GM19395 (cell line): Measurements from ENCODE around the gene COMMD2.

Source experiments
- ATAC-seq: cut with Tn5 transposase; IDR thresholded peaks from one replicate; pipeline ENCODE4 v1.9.1; 2021; ENCODE audit warnings: mild to moderate bottlenecking, moderate library complexity; ENCODE audit not compliant: unreplicated experiment

Gene COMMD2

GRCh38 chr3:149705416-149705815 lies 46.9 kb downstream of the COMMD2 start:
- ATAC-seq, result no peak

GRCh38 chr3:149703466-149703865 lies 48.8 kb downstream of the COMMD2 start:
- no peak for ATAC-seq

DNA sequence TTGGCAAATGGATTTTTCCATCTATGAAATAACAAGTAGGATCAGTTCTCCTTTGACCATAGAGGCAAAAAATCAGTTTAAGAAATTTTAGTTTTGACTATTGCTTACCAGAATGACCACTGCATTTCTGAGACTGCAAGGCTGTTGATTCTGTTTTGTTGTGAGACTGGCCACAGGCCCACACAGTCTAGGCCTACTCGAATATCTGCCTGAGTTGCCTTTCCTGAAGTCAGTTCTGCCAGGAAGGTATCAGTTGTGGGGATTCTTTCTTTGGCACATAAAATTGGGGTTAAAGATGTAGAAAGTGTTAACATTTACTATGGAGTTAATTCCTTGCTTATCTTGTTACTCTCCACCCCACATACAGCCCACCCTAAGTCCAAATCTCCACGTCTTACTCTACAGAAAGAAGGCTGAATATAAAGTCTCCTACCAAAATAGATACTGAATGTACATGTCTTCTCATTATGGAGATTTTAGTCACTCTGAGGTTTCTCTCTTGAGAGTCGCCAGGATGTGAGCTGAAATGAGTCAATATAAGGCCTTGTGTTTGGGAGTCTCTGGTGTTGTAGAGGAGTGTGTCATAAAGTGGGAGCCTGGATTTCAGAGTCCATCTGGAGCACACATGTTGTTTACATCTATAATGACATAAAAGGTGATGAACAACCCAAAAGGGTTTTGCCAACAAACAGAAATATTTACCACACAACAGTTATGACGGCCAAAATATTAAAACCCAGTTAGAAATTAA lies 49.4 kb downstream of the COMMD2 start:
- ATAC-seq, result no peak

DNA sequence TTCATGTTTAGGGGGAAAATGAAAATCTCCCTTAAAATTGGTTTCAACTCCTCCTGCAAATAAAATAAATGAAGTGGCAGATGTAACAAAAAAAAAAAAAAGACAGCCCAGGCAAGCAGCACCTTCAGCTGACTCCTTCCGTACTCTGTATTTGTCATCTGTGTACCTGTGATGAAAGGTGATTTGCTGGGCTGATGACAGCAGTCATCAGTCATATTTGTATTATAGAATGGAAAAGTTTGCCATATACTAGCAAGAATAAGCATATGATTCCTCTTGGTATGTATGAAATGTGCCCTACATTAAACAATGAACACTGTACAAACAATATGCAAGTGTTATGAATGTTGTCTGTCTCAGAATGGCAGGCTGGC lies 50.3 kb downstream of the COMMD2 start:
- no peak for ATAC-seq

- no peak for ATAC-seq
Measured at GRCh38 chr3:149701206-149701976, 50.9 kb downstream of the COMMD2 start.
